Cerebellar cortex (tissue), 1 donor: ENCODE measurements around the gene SFTPB.
"Not testable (repeated sequence)": the region's sequence is repeated elsewhere in the genome, so short reads cannot be mapped to it uniquely, and the experiment has no call there.

Experiments
- DNase-seq: peaks from one replicate; pipeline ENCODE4 v3.0.0-alpha.2; 2015; ENCODE audit warnings: low spot score

SFTPB gene

GRCh38 chr2:85675866-85676548 is 8.0 kb upstream of the SFTPB start:
- DNase-seq: no peak

GRCh38 chr2:85675427-85675826 is 7.4 kb upstream of the SFTPB start:
- no peak for DNase-seq

- DNase-seq: no peak
Observed at GRCh38 chr2:85674417-85674816, 6.4 kb upstream of the SFTPB start.

GRCh38 chr2:85673716-85674375 is 5.8 kb upstream of the SFTPB start:
- DNase-seq: no peak

GRCh38 chr2:85672456-85672855 is 4.5 kb upstream of the SFTPB start:
- DNase-seq: no peak

GRCh38 chr2:85670416-85670815 is 2.4 kb upstream of the SFTPB start:
- DNase-seq: not testable (repeated sequence)

GRCh38 chr2:85669549-85669948 is 1.6 kb upstream of the SFTPB start:
- no peak for DNase-seq

- DNase-seq: no peak
Observed at GRCh38 chr2:85668857-85669142, 801 bp upstream of the SFTPB start.

GRCh38 chr2:85667561-85668008 is 414 bp downstream of the SFTPB start:
- no peak for DNase-seq

GRCh38 chr2:85666435-85667316 is 1.3 kb downstream of the SFTPB start:
- no peak for DNase-seq

- DNase-seq: no peak
Observed at GRCh38 chr2:85666016-85666415, 2.0 kb downstream of the SFTPB start.

GRCh38 chr2:85665264-85665937 is 2.6 kb downstream of the SFTPB start:
- DNase-seq: no peak

- DNase-seq: no peak
Observed at GRCh38 chr2:85663594-85664565, 4.1 kb downstream of the SFTPB start.

- DNase-seq: no peak
Observed at GRCh38 chr2:85662899-85663593, 5.0 kb downstream of the SFTPB start.

GRCh38 chr2:85661139-85661858 is 6.7 kb downstream of the SFTPB start:
- DNase-seq: no peak

GRCh38 chr2:85660725-85661124 is 7.3 kb downstream of the SFTPB start:
- no peak for DNase-seq

- not testable (repeated sequence) for DNase-seq
Observed at GRCh38 chr2:85660301-85660700, 7.7 kb downstream of the SFTPB start.

GRCh38 chr2:85659324-85659981 is 8.5 kb downstream of the SFTPB start:
- DNase-seq: no peak

- not testable (repeated sequence) for DNase-seq
Observed at GRCh38 chr2:85657399-85657798, 10.6 kb downstream of the SFTPB start.
